Right lobe of liver (tissue), 4 donors: ENCODE results near the gene RWDD3.

Experiments
- POLR2A ChIP-seq: fragments of 450-650 bp; IDR thresholded peaks from one replicate; pipeline ENCODE4 v1.6.1; 2017; ENCODE audit warnings: antibody characterized with exemption, mild to moderate bottlenecking
- TF ChIP-seq, protein P1 (sequence below), 4 donors: fragments of 200-600 bp in 3 of 4; fragments of 450-650 bp in 1 of 4; IDR thresholded peaks; one replicate each; pipeline versions ENCODE4 v1.5.1 to v1.8.0; 2016 to 2022; ENCODE audit warnings: antibody characterized with exemption in 4 of 4, mild to moderate bottlenecking in 2 of 4
- donor health status: DM: no; HTN: no; CAD: no.
- donor health status: DM: no; HTN: no; CAD: no.
- donor health status: DM: no; HTN: yes; CAD: no.

DNA sequence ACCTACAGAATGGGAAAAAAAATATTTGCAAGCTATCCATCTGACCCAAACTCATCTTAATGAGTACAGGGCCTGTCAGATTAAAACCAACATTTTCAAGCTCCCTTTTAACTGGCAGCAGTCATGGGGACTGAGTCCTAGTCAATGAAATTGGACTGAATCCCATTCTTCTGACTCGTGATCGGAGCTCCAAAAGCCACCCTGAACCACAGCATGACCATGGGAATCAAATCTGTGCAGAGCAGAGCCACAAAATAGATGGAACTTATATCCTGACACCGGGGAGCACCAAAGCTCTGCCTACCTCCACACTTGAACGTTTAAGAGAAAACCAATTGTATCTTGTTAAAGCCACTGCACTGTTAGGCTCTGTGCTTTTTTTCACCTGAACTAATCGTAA, 5.0 kb upstream of the RWDD3 start:
- no peak for TF ChIP-seq POLR2A
- TF ChIP-seq, protein P1, sequence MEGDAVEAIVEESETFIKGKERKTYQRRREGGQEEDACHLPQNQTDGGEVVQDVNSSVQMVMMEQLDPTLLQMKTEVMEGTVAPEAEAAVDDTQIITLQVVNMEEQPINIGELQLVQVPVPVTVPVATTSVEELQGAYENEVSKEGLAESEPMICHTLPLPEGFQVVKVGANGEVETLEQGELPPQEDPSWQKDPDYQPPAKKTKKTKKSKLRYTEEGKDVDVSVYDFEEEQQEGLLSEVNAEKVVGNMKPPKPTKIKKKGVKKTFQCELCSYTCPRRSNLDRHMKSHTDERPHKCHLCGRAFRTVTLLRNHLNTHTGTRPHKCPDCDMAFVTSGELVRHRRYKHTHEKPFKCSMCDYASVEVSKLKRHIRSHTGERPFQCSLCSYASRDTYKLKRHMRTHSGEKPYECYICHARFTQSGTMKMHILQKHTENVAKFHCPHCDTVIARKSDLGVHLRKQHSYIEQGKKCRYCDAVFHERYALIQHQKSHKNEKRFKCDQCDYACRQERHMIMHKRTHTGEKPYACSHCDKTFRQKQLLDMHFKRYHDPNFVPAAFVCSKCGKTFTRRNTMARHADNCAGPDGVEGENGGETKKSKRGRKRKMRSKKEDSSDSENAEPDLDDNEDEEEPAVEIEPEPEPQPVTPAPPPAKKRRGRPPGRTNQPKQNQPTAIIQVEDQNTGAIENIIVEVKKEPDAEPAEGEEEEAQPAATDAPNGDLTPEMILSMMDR (IDR thresholded peaks at IDR 0.05): no peak
